ENCODE measurements around the gene GLI3. TPM values are rescaled to one million over a fixed set of nuclear protein-coding genes. Genes with fewer than 3 reads are reported as not detected.

The GLI3 gene
- total and polyA plus RNA-seq, 10 donors, result 0.17 to 9.2 (median 1.8) TPM

- no peaks in the 10 kb centered on the region for H3K27me3 ChIP-seq (replicated peaks in 1 of 7)
- TF ChIP-seq POLR2AphosphoS5 (IDR thresholded peaks at IDR 0.05) (no peak), CTCF (IDR thresholded peaks at IDR 0.05 in 8 of 11, conservative IDR thresholded peaks at IDR 0.05 in 3 of 11) (no peak), POLR2A (IDR thresholded peaks at IDR 0.05) (no peak)
- intact Hi-C loops (cut with DNase I; ENCODE audit: low total_unique reads), result no loop called here
- H3K4me3 ChIP-seq, result no peak overlapping the region
- no peaks in the 10 kb centered on the region for H3K36me3 ChIP-seq
- WGBS, 5 donors, result 87 to 92% (median 89%) methylated on average over 4 of the region's 4 CpGs
- no peak for DNase-seq
- H3K27ac ChIP-seq, result no peak overlapping the region
- H3K9me3 ChIP-seq, result no peaks in the 10 kb centered on the region
- H3K4me1 ChIP-seq, result no peaks in the 10 kb centered on the region
Measured at GRCh38 chr7:42185726-42186125, 51.3 kb downstream of the GLI3 start.

- WGBS, 5 donors, result 88 to 91% (median 91%) methylated on average over 6 of the region's 6 CpGs
- H3K27ac ChIP-seq, result no peak overlapping the region
- H3K9me3 ChIP-seq, result no peaks in the 10 kb centered on the region
- no peak overlapping the region for H3K4me3 ChIP-seq
- H3K4me1 ChIP-seq, result no peaks in the 10 kb centered on the region
- H3K27me3 ChIP-seq (replicated peaks in 1 of 7), result no peaks in the 10 kb centered on the region
- TF ChIP-seq POLR2AphosphoS5 (IDR thresholded peaks at IDR 0.05), result no peak
- no peak for TF ChIP-seq CTCF (IDR thresholded peaks at IDR 0.05 in 8 of 11, conservative IDR thresholded peaks at IDR 0.05 in 3 of 11)
- no peak for TF ChIP-seq POLR2A (IDR thresholded peaks at IDR 0.05)
- DNase-seq, result no peak
- intact Hi-C loops (cut with DNase I; ENCODE audit: low total_unique reads), result no loop called here
- H3K36me3 ChIP-seq, result no peaks in the 10 kb centered on the region
Measured at GRCh38 chr7:42183547-42183946, 53.5 kb downstream of the GLI3 start.

GRCh38 chr7:42181566-42181965 is 55.4 kb downstream of the GLI3 start:
- TF ChIP-seq POLR2AphosphoS5 (IDR thresholded peaks at IDR 0.05), result no peak
- no peak for TF ChIP-seq POLR2A (IDR thresholded peaks at IDR 0.05)
- no peak for TF ChIP-seq CTCF (IDR thresholded peaks at IDR 0.05 in 8 of 11, conservative IDR thresholded peaks at IDR 0.05 in 3 of 11)
- no peak overlapping the region for H3K27ac ChIP-seq
- H3K4me3 ChIP-seq, result no peak overlapping the region
- H3K27me3 ChIP-seq (replicated peaks in 1 of 7), result no peaks in the 10 kb centered on the region
- intact Hi-C loops (cut with DNase I; ENCODE audit: low total_unique reads), result no loop called here
- WGBS, 5 donors, result 75 to 92% (median 87%) methylated on average over 4 of the region's 4 CpGs
- H3K9me3 ChIP-seq, result no peaks in the 10 kb centered on the region
- no peak for DNase-seq
- no peaks in the 10 kb centered on the region for H3K4me1 ChIP-seq
- no peaks in the 10 kb centered on the region for H3K36me3 ChIP-seq

- Histone ChIP-seq H3K9me3 (no peaks in the 10 kb centered on the region), H3K4me3 (no peak overlapping the region), H3K27me3 (replicated peaks in 1 of 7) (no peaks in the 10 kb centered on the region), H3K36me3 (no peaks in the 10 kb centered on the region), H3K27ac (no peak overlapping the region), H3K4me1 (no peaks in the 10 kb centered on the region)
- 83 to 92% (median 89%) methylated on average over 2 of the region's 2 CpGs for WGBS, 5 donors
- intact Hi-C loops (cut with DNase I; ENCODE audit: low total_unique reads), result no loop called here
- DNase-seq, result no peak
- TF ChIP-seq POLR2A (IDR thresholded peaks at IDR 0.05) (no peak), POLR2AphosphoS5 (IDR thresholded peaks at IDR 0.05) (no peak), CTCF (IDR thresholded peaks at IDR 0.05 in 8 of 11, conservative IDR thresholded peaks at IDR 0.05 in 3 of 11) (no peak)
Measured at GRCh38 chr7:42180806-42181205, 56.2 kb downstream of the GLI3 start.

All from spleen (tissue), 11 donors.